ENCODE results near the gene ARMH4. TPM values are rescaled to one million over a fixed set of nuclear protein-coding genes. Genes with fewer than 3 reads are reported as not detected.

ARMH4 gene
- total and polyA plus RNA-seq, 5 donors from 2014 or later, result 0.27 to 1.0 (median 0.78) TPM; not detected in 1

DNA sequence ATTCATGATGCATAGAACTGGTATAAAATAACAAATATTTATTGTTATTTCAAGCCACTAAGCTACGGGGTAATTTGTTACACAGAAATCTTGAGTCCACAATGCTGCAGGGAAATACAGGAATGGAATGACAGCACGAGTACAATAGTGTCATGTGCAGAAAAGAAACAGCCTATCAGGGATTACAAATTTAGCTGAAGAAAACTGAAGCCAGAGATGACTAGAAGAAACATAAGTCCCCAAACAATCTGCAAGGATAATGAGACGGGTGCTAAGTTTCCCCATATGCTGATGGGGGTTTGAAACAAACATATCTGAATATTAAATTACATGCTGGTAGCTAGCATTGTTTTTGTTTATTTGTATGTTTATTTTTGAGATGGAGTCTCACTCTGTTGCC is 8.9 kb downstream of the ARMH4 start:
- DNase-seq (no peak), ATAC-seq (ENCODE audit: low read depth in 2 of 2) (no peak)
- no peak overlapping the region for H3K4me3 Mint-ChIP-seq
- no peaks in the 10 kb centered on the region for H3K9me3 Mint-ChIP-seq
- Histone ChIP-seq H3K4me3 (ENCODE audit: low read depth, low read length) (no peak overlapping the region), H3K36me3 (ENCODE audit: control insufficient read depth, insufficient read depth, low read length) (no peaks in the 10 kb centered on the region), H3K4me1 (ENCODE audit: control insufficient read depth, insufficient read depth, low read length, poor library complexity, severe bottlenecking) (no peaks in the 10 kb centered on the region), H3K27me3 (ENCODE audit: control insufficient read depth, insufficient read depth, low read length) (peaks cover 8% of the 10 kb centered on the region), H3K27ac (ENCODE audit: insufficient read depth, low read length, poor library complexity, severe bottlenecking) (no peak overlapping the region), H3K9me3 (ENCODE audit: control insufficient read depth in 2 of 2, low read length in 2 of 2) (no peaks in the 10 kb centered on the region)
- no peak overlapping the region for H3K27ac Mint-ChIP-seq
- no peaks in the 10 kb centered on the region for H3K4me1 Mint-ChIP-seq
- no peaks in the 10 kb centered on the region for H3K36me3 Mint-ChIP-seq
- H3K27me3 Mint-ChIP-seq, result peaks cover 4% of the 10 kb centered on the region

GRCh38 chr14:58141893-58142292 is 10.1 kb downstream of the ARMH4 start:
- no peak for ATAC-seq (ENCODE audit: low read depth in 2 of 2)
- no peak overlapping the region for H3K27ac ChIP-seq (ENCODE audit: insufficient read depth, low read length, poor library complexity, severe bottlenecking)
- H3K27me3 ChIP-seq (ENCODE audit: control insufficient read depth, insufficient read depth, low read length), result peaks cover 8% of the 10 kb centered on the region
- Mint-ChIP-seq H3K4me3 (no peak overlapping the region), H3K9me3 (no peaks in the 10 kb centered on the region), H3K36me3 (no peaks in the 10 kb centered on the region), H3K27ac (no peak overlapping the region), H3K27me3 (no peaks in the 10 kb centered on the region), H3K4me1 (no peaks in the 10 kb centered on the region)
- H3K36me3 ChIP-seq (ENCODE audit: control insufficient read depth, insufficient read depth, low read length), result no peaks in the 10 kb centered on the region
- H3K4me1 ChIP-seq (ENCODE audit: control insufficient read depth, insufficient read depth, low read length, poor library complexity, severe bottlenecking), result no peaks in the 10 kb centered on the region
- no peaks in the 10 kb centered on the region for H3K9me3 ChIP-seq (ENCODE audit: control insufficient read depth in 2 of 2, low read length in 2 of 2)
- no peak for DNase-seq
- no peak overlapping the region for H3K4me3 ChIP-seq (ENCODE audit: low read depth, low read length)

GRCh38 chr14:58138714-58139482 is 13.1 kb downstream of the ARMH4 start:
- Mint-ChIP-seq H3K36me3 (no peaks in the 10 kb centered on the region), H3K9me3 (no peaks in the 10 kb centered on the region), H3K27ac (no peak overlapping the region), H3K4me3 (no peak overlapping the region), H3K4me1 (no peaks in the 10 kb centered on the region), H3K27me3 (peaks cover 8% of the 10 kb centered on the region)
- no peaks in the 10 kb centered on the region for H3K9me3 ChIP-seq (ENCODE audit: control insufficient read depth in 2 of 2, low read length in 2 of 2)
- H3K36me3 ChIP-seq (ENCODE audit: control insufficient read depth, insufficient read depth, low read length), result no peaks in the 10 kb centered on the region
- H3K4me3 ChIP-seq (ENCODE audit: low read depth, low read length), result no peak overlapping the region
- no peak overlapping the region for H3K27ac ChIP-seq (ENCODE audit: insufficient read depth, low read length, poor library complexity, severe bottlenecking)
- ATAC-seq (ENCODE audit: low read depth in 2 of 2), result no peak
- no peak for DNase-seq
- no peaks in the 10 kb centered on the region for H3K4me1 ChIP-seq (ENCODE audit: control insufficient read depth, insufficient read depth, low read length, poor library complexity, severe bottlenecking)
- H3K27me3 ChIP-seq (ENCODE audit: control insufficient read depth, insufficient read depth, low read length), result peaks cover 12% of the 10 kb centered on the region

- H3K4me3 Mint-ChIP-seq, result no peak overlapping the region
Observed at GRCh38 chr14:58138031-58138713, 13.8 kb downstream of the ARMH4 start.

DNA sequence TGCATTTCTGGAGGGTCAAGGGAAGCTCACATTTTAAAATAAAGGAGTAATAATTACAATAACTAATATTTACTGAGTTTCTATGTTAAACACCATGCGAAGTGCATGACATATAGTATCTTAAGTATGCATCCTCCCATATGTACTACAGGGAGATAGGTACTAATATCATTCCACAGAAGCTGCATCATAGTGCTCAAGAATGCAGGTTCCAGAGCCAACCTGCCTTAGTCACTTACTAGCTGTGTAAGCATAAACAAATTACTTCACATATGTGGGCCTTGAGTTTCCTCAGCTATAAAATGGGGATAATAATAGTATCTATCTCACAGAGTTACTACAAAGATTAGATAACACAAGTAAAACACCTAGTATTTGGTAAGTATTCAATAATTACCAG is 18.3 kb downstream of the ARMH4 start:
- Histone ChIP-seq H3K27ac (ENCODE audit: insufficient read depth, low read length, poor library complexity, severe bottlenecking) (no peak overlapping the region), H3K36me3 (ENCODE audit: control insufficient read depth, insufficient read depth, low read length) (no peaks in the 10 kb centered on the region), H3K9me3 (ENCODE audit: control insufficient read depth in 2 of 2, low read length in 2 of 2) (no peaks in the 10 kb centered on the region), H3K4me3 (ENCODE audit: low read depth, low read length) (no peak overlapping the region), H3K4me1 (ENCODE audit: control insufficient read depth, insufficient read depth, low read length, poor library complexity, severe bottlenecking) (no peaks in the 10 kb centered on the region), H3K27me3 (ENCODE audit: control insufficient read depth, insufficient read depth, low read length) (peaks cover 7% of the 10 kb centered on the region)
- H3K27me3 Mint-ChIP-seq, result peaks cover 13% of the 10 kb centered on the region
- H3K27ac Mint-ChIP-seq, result no peak overlapping the region
- H3K4me1 Mint-ChIP-seq, result no peaks in the 10 kb centered on the region
- no peak for ATAC-seq (ENCODE audit: low read depth in 2 of 2)
- H3K9me3 Mint-ChIP-seq, result no peaks in the 10 kb centered on the region
- no peak overlapping the region for H3K4me3 Mint-ChIP-seq
- no peak for DNase-seq
- H3K36me3 Mint-ChIP-seq, result no peaks in the 10 kb centered on the region

More at GRCh38 chr14:58138031-58138713, 13.8 kb downstream of the ARMH4 start:
- Mint-ChIP-seq H3K27ac (no peak overlapping the region), H3K27me3 (peaks cover 8% of the 10 kb centered on the region), H3K9me3 (no peaks in the 10 kb centered on the region), H3K36me3 (no peaks in the 10 kb centered on the region), H3K4me1 (no peaks in the 10 kb centered on the region)
- Histone ChIP-seq H3K36me3 (ENCODE audit: control insufficient read depth, insufficient read depth, low read length) (no peaks in the 10 kb centered on the region), H3K9me3 (ENCODE audit: control insufficient read depth in 2 of 2, low read length in 2 of 2) (no peaks in the 10 kb centered on the region), H3K4me3 (ENCODE audit: low read depth, low read length) (no peak overlapping the region), H3K4me1 (ENCODE audit: control insufficient read depth, insufficient read depth, low read length, poor library complexity, severe bottlenecking) (no peaks in the 10 kb centered on the region), H3K27me3 (ENCODE audit: control insufficient read depth, insufficient read depth, low read length) (peaks cover 12% of the 10 kb centered on the region), H3K27ac (ENCODE audit: insufficient read depth, low read length, poor library complexity, severe bottlenecking) (no peak overlapping the region)
- ATAC-seq (ENCODE audit: low read depth in 2 of 2) (no peak), DNase-seq (no peak)

DNA sequence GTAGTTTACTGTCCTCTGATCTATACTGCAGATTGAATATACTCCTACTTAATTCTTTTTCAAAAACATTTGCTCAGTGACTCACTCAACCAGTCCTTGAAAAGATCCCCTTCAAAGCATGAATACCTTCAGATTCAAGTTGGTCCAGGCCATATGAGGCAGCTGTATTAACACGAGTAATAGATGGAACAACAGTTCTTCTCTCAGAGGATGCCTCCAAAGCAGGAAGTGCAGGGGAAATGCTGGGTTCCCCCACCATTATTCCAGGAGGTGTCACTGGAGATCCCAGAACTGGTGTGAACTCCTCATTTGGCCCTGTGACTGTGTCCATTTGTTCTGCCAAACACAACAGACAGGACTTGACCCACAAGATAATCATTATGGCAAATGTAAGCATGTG is 20.6 kb downstream of the ARMH4 start:
- DNase-seq (no peak), ATAC-seq (ENCODE audit: low read depth in 2 of 2) (no peak)
- Histone ChIP-seq H3K27me3 (ENCODE audit: control insufficient read depth, insufficient read depth, low read length) (peaks cover 3% of the 10 kb centered on the region), H3K36me3 (ENCODE audit: control insufficient read depth, insufficient read depth, low read length) (no peaks in the 10 kb centered on the region), H3K9me3 (ENCODE audit: control insufficient read depth in 2 of 2, low read length in 2 of 2) (no peaks in the 10 kb centered on the region), H3K4me3 (ENCODE audit: low read depth, low read length) (no peak overlapping the region), H3K4me1 (ENCODE audit: control insufficient read depth, insufficient read depth, low read length, poor library complexity, severe bottlenecking) (no peaks in the 10 kb centered on the region), H3K27ac (ENCODE audit: insufficient read depth, low read length, poor library complexity, severe bottlenecking) (no peak overlapping the region)
- H3K9me3 Mint-ChIP-seq, result peaks cover 0 to 2% (median under 1%) of the 10 kb centered on the region in 7 donors
- no peaks in the 10 kb centered on the region for H3K36me3 Mint-ChIP-seq
- no peaks in the 10 kb centered on the region for H3K4me1 Mint-ChIP-seq
- peaks cover 9% of the 10 kb centered on the region for H3K27me3 Mint-ChIP-seq
- H3K27ac Mint-ChIP-seq, result no peak overlapping the region
- no peak overlapping the region for H3K4me3 Mint-ChIP-seq

GRCh38 chr14:58130116-58130782 is 21.8 kb downstream of the ARMH4 start:
- Histone ChIP-seq H3K36me3 (ENCODE audit: control insufficient read depth, insufficient read depth, low read length) (no peaks in the 10 kb centered on the region), H3K27me3 (ENCODE audit: control insufficient read depth, insufficient read depth, low read length) (peaks cover 2% of the 10 kb centered on the region), H3K27ac (ENCODE audit: insufficient read depth, low read length, poor library complexity, severe bottlenecking) (no peak overlapping the region), H3K4me3 (ENCODE audit: low read depth, low read length) (no peak overlapping the region), H3K9me3 (ENCODE audit: control insufficient read depth in 2 of 2, low read length in 2 of 2) (no peaks in the 10 kb centered on the region), H3K4me1 (ENCODE audit: control insufficient read depth, insufficient read depth, low read length, poor library complexity, severe bottlenecking) (no peaks in the 10 kb centered on the region)
- DNase-seq, result no peak
- Mint-ChIP-seq H3K4me1 (no peaks in the 10 kb centered on the region), H3K36me3 (no peaks in the 10 kb centered on the region), H3K9me3 (peaks cover 0 to 13% (median 2%) of the 10 kb centered on the region in 7 donors), H3K4me3 (no peak overlapping the region), H3K27me3 (peaks cover 5% of the 10 kb centered on the region), H3K27ac (no peak overlapping the region)
- no peak for ATAC-seq (ENCODE audit: low read depth in 2 of 2)
